GM18951 (cell line): ENCODE results near the gene STAT5B.

Source experiments
- POLR2A ChIP-seq: IDR thresholded peaks from 4 replicates; pipeline ENCODE4 v1.6.1; 2011; ENCODE audit warnings: mild to moderate bottlenecking; ENCODE audit not compliant: insufficient read length, insufficient read depth; ENCODE audit errors: extremely low read depth
- in situ Hi-C: fragments of 300-500 bp; cut with MboI; formaldehyde crosslinking; loops from one replicate; pipeline ENCODE4 v1.12.0; 2022; ENCODE audit warnings: low sequenced_read_pairs, mixed read lengths, inconsistent platforms; ENCODE audit not compliant: unreplicated experiment

STAT5B gene

GRCh38 chr17:42179911-42180410 is 96.2 kb downstream of the STAT5B start:
- TF ChIP-seq POLR2A: no peak
- in situ Hi-C loops: no loop called here

GRCh38 chr17:42179335-42179734 is 96.9 kb downstream of the STAT5B start:
- in situ Hi-C loops: no loop called here
- TF ChIP-seq POLR2A: no peak

- TF ChIP-seq POLR2A: no peak
- in situ Hi-C loops: no loop called here
Measured at GRCh38 chr17:42178817-42179216, 97.4 kb downstream of the STAT5B start.

- in situ Hi-C loops: no loop called here
- TF ChIP-seq POLR2A: no peak
Measured at GRCh38 chr17:42177684-42178083, 98.5 kb downstream of the STAT5B start.

- TF ChIP-seq POLR2A: no peak
- in situ Hi-C loops: no loop called here
Measured at GRCh38 chr17:42174126-42174783, 101.9 kb downstream of the STAT5B start.

- TF ChIP-seq POLR2A: no peak
- in situ Hi-C loops: no loop called here
Measured at GRCh38 chr17:42171831-42172230, 104.4 kb downstream of the STAT5B start.

- no peak for TF ChIP-seq POLR2A
- in situ Hi-C loops: no loop called here
Measured at GRCh38 chr17:42169351-42169750, 106.8 kb downstream of the STAT5B start.

- in situ Hi-C loops: no loop called here
Measured at GRCh38 chr17:42167807-42168206, 108.4 kb downstream of the STAT5B start.

GRCh38 chr17:42166196-42166763 is 109.9 kb downstream of the STAT5B start:
- TF ChIP-seq POLR2A: no peak
- in situ Hi-C loops: no loop called here

More at GRCh38 chr17:42167807-42168206, 108.4 kb downstream of the STAT5B start:
- TF ChIP-seq POLR2A: no peak

- in situ Hi-C loops: no loop called here
- TF ChIP-seq POLR2A: no peak
Measured at GRCh38 chr17:42165751-42166150, 110.4 kb downstream of the STAT5B start.

- in situ Hi-C loops: no loop called here
- no peak for TF ChIP-seq POLR2A
Measured at GRCh38 chr17:42163696-42164407, 112.3 kb downstream of the STAT5B start.

- in situ Hi-C loops: no loop called here
- TF ChIP-seq POLR2A: no peak
Measured at GRCh38 chr17:42163113-42163512, 113.1 kb downstream of the STAT5B start.

GRCh38 chr17:42160531-42160910 is 115.7 kb downstream of the STAT5B start:
- in situ Hi-C loops: no loop called here
- TF ChIP-seq POLR2A: no peak

- in situ Hi-C loops: no loop called here
- TF ChIP-seq POLR2A: no peak
Measured at GRCh38 chr17:42159796-42160530, 116.2 kb downstream of the STAT5B start.

GRCh38 chr17:42155614-42156045 is 120.6 kb downstream of the STAT5B start:
- no peak for TF ChIP-seq POLR2A
- in situ Hi-C loops: no loop called here
